SIG-M5 (cell line): ENCODE measurements around the gene HMX3.

Source experiments
- DNase-seq: peaks from one replicate; lab custom pipeline; 2025; lab: John Stamatoyannopoulos, UW

The HMX3 gene

GRCh38 chr10:123135415-123136141, at the start of gene HMX3:
TSS of gene HMX3 (plus strand) at chr10:123135970. CDS start at chr10:123136051, 81 bp downstream.
- DNase-seq, result no peak

- DNase-seq, result no peak
Observed at GRCh38 chr10:123086281-123086680, 49.5 kb upstream of the HMX3 start.

GRCh38 chr10:123087348-123087747, 48.4 kb upstream of the HMX3 start:
- DNase-seq, result no peak

GRCh38 chr10:123087786-123088185, 48.0 kb upstream of the HMX3 start:
- DNase-seq, result no peak

GRCh38 chr10:123092635-123093414, 42.9 kb upstream of the HMX3 start:
- no peak for DNase-seq

- no peak for DNase-seq
Observed at GRCh38 chr10:123093489-123093888, 42.3 kb upstream of the HMX3 start.

- no peak for DNase-seq
Observed at GRCh38 chr10:123096452-123096851, 39.3 kb upstream of the HMX3 start.

- DNase-seq, result no peak
Observed at GRCh38 chr10:123097039-123097438, 38.7 kb upstream of the HMX3 start.

- no peak for DNase-seq
Observed at GRCh38 chr10:123100030-123100762, 35.6 kb upstream of the HMX3 start.

- no peak for DNase-seq
Observed at GRCh38 chr10:123101872-123102271, 33.9 kb upstream of the HMX3 start.

GRCh38 chr10:123102673-123103072, 33.1 kb upstream of the HMX3 start:
- no peak for DNase-seq

- no peak for DNase-seq
Observed at GRCh38 chr10:123103944-123104343, 31.8 kb upstream of the HMX3 start.

- DNase-seq, result no peak
Observed at GRCh38 chr10:123109466-123109865, 26.3 kb upstream of the HMX3 start.

GRCh38 chr10:123117644-123118417, 17.9 kb upstream of the HMX3 start:
- DNase-seq, result no peak

- no peak for DNase-seq
Observed at GRCh38 chr10:123119081-123119480, 16.7 kb upstream of the HMX3 start.

- no peak for DNase-seq
Observed at GRCh38 chr10:123126246-123126645, 9.5 kb upstream of the HMX3 start.

- DNase-seq, result no peak
Observed at GRCh38 chr10:123129618-123130271, 6.0 kb upstream of the HMX3 start.

- DNase-seq, result no peak
Observed at GRCh38 chr10:123132576-123133477, 2.9 kb upstream of the HMX3 start.

- no peak for DNase-seq
Observed at GRCh38 chr10:123133541-123134342, 2.0 kb upstream of the HMX3 start.
